Ovary (tissue), 9 donors: ENCODE measurements around the gene SRPK1. TPM values are rescaled to one million over a fixed set of nuclear protein-coding genes. Genes with fewer than 3 reads are reported as not detected.

ENCODE experiments used
- DNase-seq, 5 donors: peaks; one replicate each; pipeline ENCODE4 v3.0.0-alpha.2; 2019 to 2020
- H3K27ac ChIP-seq, 2 donors: fragments of 200-600 bp; one replicate each; pipeline versions ENCODE4 v1.5.1 to v1.8.0; 2019 to 2022
- H3K27me3 ChIP-seq: fragments of 200-600 bp; one replicate; pipeline ENCODE4 v1.8.0; 2022
- H3K36me3 ChIP-seq: fragments of 200-600 bp; sonication (generic); one replicate; pipeline ENCODE4 v1.5.1; 2019
- H3K4me1 ChIP-seq: one replicate; pipeline ENCODE4 v1.8.1; 2013; ENCODE audit warnings: mild to moderate bottlenecking, moderate library complexity; ENCODE audit not compliant: insufficient read depth
- H3K4me3 ChIP-seq: fragments of 200-600 bp; sonication (generic); one replicate; pipeline ENCODE4 v1.5.1; 2017
- H3K9me3 ChIP-seq, 2 donors: fragments of 200-600 bp in 1 of 2; sonication (generic) in 1 of 2; one replicate each; pipeline versions ENCODE4 v1.5.1 to v1.8.1; 2013 to 2019; ENCODE audit warnings: mild to moderate bottlenecking in 1 of 2, moderate library complexity in 1 of 2
- CTCF ChIP-seq, 3 donors: fragments of 450-650 bp in 2 of 3; fragments of 200-600 bp in 1 of 3; IDR thresholded peaks; one replicate each; pipeline versions ENCODE4 v1.5.1 to v1.8.0; 2016 to 2022; ENCODE audit warnings: antibody characterized with exemption in 3 of 3, mild to moderate bottlenecking in 1 of 3
- EP300 ChIP-seq: sonication (generic); formaldehyde crosslinking; IDR thresholded peaks from one replicate; pipeline ENCODE4 v1.6.1; 2017; ENCODE audit warnings: antibody characterized with exemption
- POLR2A ChIP-seq: fragments of 450-650 bp; IDR thresholded peaks from one replicate; pipeline ENCODE4 v1.6.1; 2017; ENCODE audit warnings: antibody characterized with exemption, mild to moderate bottlenecking, moderate library complexity
- WGBS, 3 donors: extraction: QIAGEN DNeasy Blood & Tissue Kit in 1 of 3; methylation state at CpG; one replicate each; pipeline versions ENCODE4 v1.1.5 to v1.1.7; 2013 to 2017; 5-methylcytosine and 5-hydroxymethylcytosine counted together
- intact Hi-C, 4 donors: fragments of 100-400 bp; cut with DNase I; formaldehyde crosslinking; loops; one replicate each; pipeline versions ENCODE4 v1.11.0 to v1.15.1; 2022 to 2023
- polyA plus RNA-seq, 2 donors: library from polyadenylated mRNA; stranded (reverse); fragments of 200-250 nt in 1 of 2; fragments of 350-450 nt in 1 of 2; fragmentation: Illumina TruSeq in 1 of 2; extraction: RNeasy Lipid Tissue Mini Kit (QIAGEN cat#74804) in 1 of 2; gene quantifications; one replicate each; pipeline ENCODE4 v1.2.3, GENCODE V29; 2013 to 2014
- total RNA-seq, 7 donors: library from RNA; depleted of rRNA in 2 of 7; stranded (reverse); fragments of >200 nt in 2 of 7; fragmentation: NEBNext Ultra II Directional in 3 of 7; extraction: Animal tissue kit (Norgen Biotek cat#: 25700) in 3 of 7; gene quantifications; one replicate each; pipeline versions ENCODE4 v1.1.0 to v1.2.4, GENCODE V29; 2016 to 2023
- donor health status: DM: no; HTN: no; CAD: no; lungs with moderate emphysema.
- donor health status: DM: no; HTN: no; CAD: no.
- donor health status: Bipolar disorder and iron deficiency.
- donor health status: DM: yes; HTN: yes; CAD: no.
- donor health status: DM: no; HTN: no; CAD: no.
- donor health status: DM: yes; HTN: yes; CAD: no.

The SRPK1 gene
- total and polyA plus RNA-seq, 9 donors = 7.3 to 28.4 (median 23.3) TPM

- no peak for TF ChIP-seq EP300
- TF ChIP-seq POLR2A = no peak
- no peak for TF ChIP-seq CTCF (IDR thresholded peaks at IDR 0.05)
- Histone ChIP-seq H3K27ac (no peak overlapping the region), H3K9me3 (no peaks in the 10 kb centered on the region), H3K27me3 (no peaks in the 10 kb centered on the region), H3K4me1 (peaks cover 3% of the 10 kb centered on the region), H3K36me3 (no peaks in the 10 kb centered on the region), H3K4me3 (no peak overlapping the region)
- intact Hi-C loops = no loop called here
- no peak for DNase-seq
- WGBS, 3 donors = 89 to 94% (median 93%) methylated on average over 6 of the region's 6 CpGs
Measured at GRCh38 chr6:35907750-35908149, 13.1 kb downstream of the SRPK1 start.

GRCh38 chr6:35906499-35906846 is 14.4 kb downstream of the SRPK1 start:
- intact Hi-C loops = no loop called here
- Histone ChIP-seq H3K4me3 (no peak overlapping the region), H3K9me3 (no peaks in the 10 kb centered on the region), H3K4me1 (peaks cover 3% of the 10 kb centered on the region), H3K36me3 (no peaks in the 10 kb centered on the region), H3K27ac (no peak overlapping the region), H3K27me3 (no peaks in the 10 kb centered on the region)
- DNase-seq = no peak
- WGBS, 3 donors = 11 to 35% (median 17%) methylated on average over 2 of the region's 2 CpGs
- TF ChIP-seq EP300 = no peak
- no peak for TF ChIP-seq POLR2A
- TF ChIP-seq CTCF (IDR thresholded peaks at IDR 0.05) = no peak

- intact Hi-C loops = no loop called here
- peaks cover 3% of the 10 kb centered on the region for H3K4me1 ChIP-seq
- TF ChIP-seq EP300 = no peak
- TF ChIP-seq CTCF (IDR thresholded peaks at IDR 0.05) = no peak
- TF ChIP-seq POLR2A = no peak
- H3K27ac ChIP-seq = no peak overlapping the region
- WGBS, 3 donors = 49 to 66% (median 55%) methylated on average over 8 of the region's 8 CpGs
- no peaks in the 10 kb centered on the region for H3K36me3 ChIP-seq
- no peak for DNase-seq
- no peak overlapping the region for H3K4me3 ChIP-seq
- H3K27me3 ChIP-seq = no peaks in the 10 kb centered on the region
- H3K9me3 ChIP-seq = no peaks in the 10 kb centered on the region
Measured at GRCh38 chr6:35905841-35906498, 14.9 kb downstream of the SRPK1 start.

GRCh38 chr6:35905141-35905785 is 15.6 kb downstream of the SRPK1 start:
- no peaks in the 10 kb centered on the region for H3K9me3 ChIP-seq
- peaks cover 3% of the 10 kb centered on the region for H3K4me1 ChIP-seq
- TF ChIP-seq POLR2A (no peak), EP300 (no peak), CTCF (IDR thresholded peaks at IDR 0.05) (no peak)
- H3K36me3 ChIP-seq = no peaks in the 10 kb centered on the region
- no peak overlapping the region for H3K27ac ChIP-seq
- no peak overlapping the region for H3K4me3 ChIP-seq
- H3K27me3 ChIP-seq = no peaks in the 10 kb centered on the region
- no peak for DNase-seq
- intact Hi-C loops = no loop called here
- 45 to 62% (median 45%) methylated on average over 2 of the region's 2 CpGs for WGBS, 3 donors
